GM19463 (cell line): ENCODE measurements around the gene FBLN5.

Source experiments
- ATAC-seq: cut with Tn5 transposase; IDR thresholded peaks from one replicate; pipeline ENCODE4 v1.9.1; 2021; ENCODE audit warnings: mild to moderate bottlenecking, moderate library complexity; ENCODE audit not compliant: unreplicated experiment

Gene FBLN5

DNA sequence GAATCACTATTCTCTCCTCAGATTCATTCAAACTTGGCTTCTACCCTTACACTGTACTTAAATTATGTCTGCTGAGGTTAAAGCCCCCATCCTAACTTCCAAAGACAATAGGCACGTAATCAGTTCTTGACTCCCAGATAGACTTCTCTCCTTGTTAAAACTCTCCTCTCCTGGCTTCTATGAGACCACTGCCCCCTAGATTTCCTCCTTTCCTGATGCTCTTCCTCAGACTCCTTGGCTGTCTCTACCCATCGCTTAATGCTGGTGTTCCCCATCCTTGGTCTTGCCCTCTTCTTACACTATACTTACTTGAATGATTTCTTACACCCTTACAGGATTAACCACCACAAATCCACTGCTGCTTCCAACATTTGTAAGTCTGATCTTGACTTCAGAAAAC, 112.9 kb downstream of the FBLN5 start:
- ATAC-seq: no peak

DNA sequence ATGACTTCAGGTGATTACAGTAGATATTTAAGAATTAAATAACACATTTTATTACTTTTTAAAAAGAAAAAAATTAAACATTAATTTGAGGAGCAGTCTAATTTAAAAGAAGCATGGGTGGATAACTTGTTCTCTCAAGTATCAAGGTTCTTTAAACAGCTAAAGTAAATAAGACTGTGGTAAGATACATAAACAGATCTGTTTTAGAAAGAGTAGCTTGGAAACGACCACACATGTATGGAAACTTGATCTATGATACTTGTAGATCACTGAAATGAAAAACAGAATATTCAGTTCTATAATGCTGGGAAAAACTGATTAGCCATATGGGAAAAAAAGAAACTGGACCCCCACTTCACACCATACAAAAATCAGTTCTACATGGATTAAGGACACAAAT, 116.2 kb downstream of the FBLN5 start:
- no peak for ATAC-seq

DNA sequence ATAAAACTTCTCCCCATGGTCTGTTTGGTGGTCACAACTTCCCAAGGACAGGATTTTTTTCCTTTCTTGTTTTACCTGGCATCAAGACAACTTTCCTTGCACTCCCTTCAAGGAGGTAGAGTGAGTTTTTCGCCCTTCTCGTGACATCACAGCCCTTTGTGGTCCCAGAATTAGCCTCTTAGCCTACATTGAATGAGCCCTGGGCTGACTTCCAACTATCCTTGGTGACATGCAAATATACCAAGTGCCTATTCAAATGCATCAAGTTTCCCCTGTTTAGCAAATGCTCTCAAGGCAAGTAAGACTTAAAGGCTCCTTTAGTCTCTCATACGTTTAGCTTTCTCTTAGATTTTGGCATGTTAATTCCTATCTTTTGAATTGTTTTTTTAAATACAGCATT, 116.7 kb downstream of the FBLN5 start:
- peak; percentile 88 for ATAC-seq

DNA sequence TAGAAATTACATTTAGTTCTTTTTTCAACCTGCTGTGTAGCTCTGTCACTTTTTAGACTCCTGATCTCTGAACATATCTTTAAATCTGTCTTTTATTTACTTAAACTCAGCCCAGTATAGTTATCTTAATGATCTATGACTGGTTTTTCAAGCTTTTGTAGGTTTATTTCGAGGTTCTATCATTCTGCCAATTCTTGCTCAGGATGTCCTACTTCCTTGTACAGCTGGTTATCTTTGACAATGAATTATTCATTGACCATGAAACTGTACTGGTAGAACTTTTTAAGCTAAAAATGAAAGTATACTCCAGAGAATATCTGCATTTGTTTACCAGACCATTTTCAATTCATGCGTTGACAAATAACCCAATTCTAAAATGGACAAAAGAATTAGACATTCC, 118.0 kb downstream of the FBLN5 start:
- no peak for ATAC-seq

DNA sequence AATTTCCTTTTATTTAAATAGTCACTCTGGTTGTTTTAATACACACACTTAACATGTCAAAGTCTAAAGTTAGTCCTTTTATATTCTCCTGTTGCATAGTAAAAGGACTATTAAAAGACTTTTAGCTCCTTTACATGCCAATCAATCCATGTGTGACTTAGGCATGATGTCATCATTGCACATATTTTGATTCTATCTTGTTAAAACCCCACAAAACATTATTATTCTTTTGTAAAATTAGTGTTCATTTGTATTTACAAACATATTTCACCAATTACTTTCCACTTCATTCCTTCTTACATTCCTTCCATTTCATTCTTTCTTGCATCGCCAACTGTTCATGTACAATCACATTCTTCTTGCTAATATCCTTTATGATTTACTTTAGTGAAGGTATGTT, 119.7 kb downstream of the FBLN5 start:
- ATAC-seq: no peak
